PC-9 (cell line): Measurements from ENCODE around the gene RGS7. TPM values are rescaled to one million over a fixed set of nuclear protein-coding genes. Genes with fewer than 3 reads are reported as not detected.

Source experiments
- BruUV-seq: library from RNA; stranded (reverse); fragments of 400-500 nt; replicated peaks from 2 replicates; lab custom pipeline; 2021; lab: Mats Ljungman, UMichigan
- CTCF ChIA-PET: fragments of 300-600 bp; sonication (Branson Sonifier 250); formaldehyde crosslinking; loops from one replicate; lab custom pipeline; 2022; ENCODE audit warnings: antibody characterized with exemption; lab: Charles Lee
- POLR2A ChIA-PET: fragments of 300-600 bp; sonication (Branson Sonifier 250); formaldehyde crosslinking; loops from one replicate; lab custom pipeline; 2022; ENCODE audit warnings: antibody characterized with exemption; ENCODE audit not compliant: unreplicated experiment; lab: Charles Lee
- DNase-seq, 2 experiments: peaks; one replicate each; pipeline versions ENCODE4 v3.0.0 to v3.0.0-alpha.2; 2015 to 2022; ENCODE audit warnings: mixed read lengths in 1 of 2
- H2AFZ ChIP-seq: fragments of 200-600 bp; sonication (generic); 2 replicates; pipeline ENCODE4 v1.8.1; 2017; ENCODE audit warnings: antibody characterized with exemption
- H3F3A ChIP-seq: fragments of 200-600 bp; sonication (generic); 2 replicates; pipeline ENCODE4 v1.8.1; 2017; ENCODE audit warnings: antibody characterized with exemption, mild to moderate bottlenecking, low read depth; ENCODE audit not compliant: insufficient read depth
- H3K27ac ChIP-seq: fragments of 200-600 bp; sonication (generic); 2 replicates; pipeline ENCODE4 v1.6.1; 2016; ENCODE audit warnings: mixed run types
- H3K27me3 ChIP-seq: fragments of 200-600 bp; sonication (generic); 2 replicates; pipeline ENCODE4 v1.6.1; 2016; ENCODE audit warnings: low read depth, mixed run types; ENCODE audit not compliant: insufficient read depth
- H3K36me3 ChIP-seq: fragments of 200-600 bp; sonication (generic); 2 replicates; pipeline ENCODE4 v1.6.1; 2016; ENCODE audit warnings: low read depth, mixed run types
- H3K4me1 ChIP-seq: fragments of 200-600 bp; sonication (generic); replicated peaks from 2 replicates; pipeline ENCODE4 v1.6.1; 2016; ENCODE audit warnings: mixed run types; ENCODE audit not compliant: insufficient read depth
- H3K4me2 ChIP-seq: fragments of 200-600 bp; sonication (generic); 2 replicates; pipeline ENCODE4 v1.6.1; 2017; ENCODE audit warnings: mixed run types
- H3K4me3 ChIP-seq: fragments of 200-600 bp; sonication (generic); 2 replicates; pipeline ENCODE4 v1.6.1; 2016; ENCODE audit warnings: mixed run types
- H3K79me2 ChIP-seq: fragments of 200-600 bp; sonication (generic); 2 replicates; pipeline ENCODE4 v1.6.1; 2017; ENCODE audit warnings: low read depth, mixed run types
- H3K9me2 ChIP-seq: fragments of 200-600 bp; sonication (generic); 2 replicates; pipeline ENCODE4 v1.8.1; 2017; ENCODE audit warnings: mild to moderate bottlenecking; ENCODE audit not compliant: insufficient read depth
- H3K9me3 ChIP-seq: fragments of 200-600 bp; sonication (generic); 2 replicates; pipeline ENCODE4 v1.8.1; 2016; ENCODE audit warnings: low read depth; ENCODE audit not compliant: insufficient read depth
- H4K20me1 ChIP-seq: fragments of 200-600 bp; sonication (generic); 2 replicates; pipeline ENCODE4 v1.8.1; 2017; ENCODE audit not compliant: insufficient read depth
- EZH2 ChIP-seq: fragments of 200-600 bp; sonication (generic); IDR thresholded peaks from 2 replicates; pipeline ENCODE4 v1.8.0; 2017; ENCODE audit warnings: antibody characterized with exemption, low read depth
- intact Hi-C: fragments of 100-400 bp; cut with micrococcal nuclease; formaldehyde crosslinking; loops from one replicate; pipeline ENCODE4 v1.10.0; 2022; ENCODE audit not compliant: unreplicated experiment
- total RNA-seq: library from RNA; stranded (reverse); gene quantifications from 2 replicates; pipeline ENCODE4 v1.2.3, GENCODE V29; 2021
- TF ChIP-seq, protein P1 (sequence below): fragments of 200-600 bp; sonication (generic); conservative IDR thresholded peaks from 2 replicates; pipeline ENCODE4 v1.6.1; 2017; ENCODE audit warnings: mixed run types, antibody characterized with exemption, mild to moderate bottlenecking, moderate library complexity

RGS7 gene
- total RNA-seq, 1 experiment from 2014 or later: 5.8 TPM

DNA sequence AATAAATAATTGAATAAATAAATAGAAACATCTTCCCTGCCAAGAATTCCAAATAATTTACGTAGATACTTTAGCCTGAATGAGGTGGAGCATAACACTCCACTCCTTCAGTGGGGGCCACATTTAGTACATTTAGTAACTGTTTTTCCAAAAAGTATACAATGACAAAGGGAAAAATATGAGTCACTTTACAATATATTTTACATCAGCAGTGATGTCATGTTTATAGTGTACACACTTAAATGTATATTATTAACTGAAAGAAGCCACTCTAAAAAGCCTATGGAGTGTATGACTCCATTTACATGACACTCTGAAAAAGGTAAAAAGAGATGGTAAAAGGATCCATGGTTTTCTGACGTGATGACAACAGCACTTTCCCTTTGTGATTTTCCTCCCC, 400.6 kb downstream of the RGS7 start:
- Histone ChIP-seq H3K27me3 (0 out of 2 replicates have a peak, but pooled peaks cover 9% of the 10 kb centered on the region), H3K27ac (no peak overlapping the region), H3F3A (no peaks in the 10 kb centered on the region), H3K4me1 (no peaks in the 10 kb centered on the region), H3K4me3 (no peak overlapping the region), H3K9me2 (no peaks in the 10 kb centered on the region), H2AFZ (no peak overlapping the region), H3K9me3 (no peaks in the 10 kb centered on the region), H3K79me2 (no peaks in the 10 kb centered on the region), H3K36me3 (no peaks in the 10 kb centered on the region), H3K4me2 (no peak overlapping the region), H4K20me1 (no peaks in the 10 kb centered on the region)
- CTCF ChIA-PET: no interaction called here
- no TSS peak for BruUV-seq
- no peak for DNase-seq
- intact Hi-C loops: no loop called here
- POLR2A ChIA-PET: no interaction called here
- TF ChIP-seq, protein P1, sequence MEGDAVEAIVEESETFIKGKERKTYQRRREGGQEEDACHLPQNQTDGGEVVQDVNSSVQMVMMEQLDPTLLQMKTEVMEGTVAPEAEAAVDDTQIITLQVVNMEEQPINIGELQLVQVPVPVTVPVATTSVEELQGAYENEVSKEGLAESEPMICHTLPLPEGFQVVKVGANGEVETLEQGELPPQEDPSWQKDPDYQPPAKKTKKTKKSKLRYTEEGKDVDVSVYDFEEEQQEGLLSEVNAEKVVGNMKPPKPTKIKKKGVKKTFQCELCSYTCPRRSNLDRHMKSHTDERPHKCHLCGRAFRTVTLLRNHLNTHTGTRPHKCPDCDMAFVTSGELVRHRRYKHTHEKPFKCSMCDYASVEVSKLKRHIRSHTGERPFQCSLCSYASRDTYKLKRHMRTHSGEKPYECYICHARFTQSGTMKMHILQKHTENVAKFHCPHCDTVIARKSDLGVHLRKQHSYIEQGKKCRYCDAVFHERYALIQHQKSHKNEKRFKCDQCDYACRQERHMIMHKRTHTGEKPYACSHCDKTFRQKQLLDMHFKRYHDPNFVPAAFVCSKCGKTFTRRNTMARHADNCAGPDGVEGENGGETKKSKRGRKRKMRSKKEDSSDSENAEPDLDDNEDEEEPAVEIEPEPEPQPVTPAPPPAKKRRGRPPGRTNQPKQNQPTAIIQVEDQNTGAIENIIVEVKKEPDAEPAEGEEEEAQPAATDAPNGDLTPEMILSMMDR: no peak
- TF ChIP-seq EZH2: no peak

DNA sequence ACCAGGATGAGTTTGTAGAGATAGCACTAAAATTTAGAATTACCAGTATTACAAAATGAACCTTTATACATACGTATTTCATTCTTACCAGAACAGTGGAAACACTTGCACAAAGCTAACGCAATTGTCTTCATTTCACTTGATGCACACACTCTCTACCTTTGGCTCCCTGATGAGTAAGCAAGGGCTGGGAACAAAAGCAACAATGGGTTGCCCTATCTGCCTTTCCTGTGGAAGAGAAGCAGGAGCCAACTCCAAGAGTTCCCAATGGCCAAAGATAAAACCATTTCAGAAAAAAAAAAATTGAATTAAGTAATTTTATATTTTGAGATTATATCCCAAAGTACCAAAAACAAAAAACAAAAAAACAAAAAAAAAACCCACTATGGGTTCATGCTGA, 401.0 kb downstream of the RGS7 start:
- Histone ChIP-seq H3K4me1 (no peaks in the 10 kb centered on the region), H3K9me2 (no peaks in the 10 kb centered on the region), H4K20me1 (no peaks in the 10 kb centered on the region), H3F3A (no peaks in the 10 kb centered on the region), H2AFZ (no peak overlapping the region), H3K4me2 (no peak overlapping the region), H3K79me2 (no peaks in the 10 kb centered on the region), H3K36me3 (no peaks in the 10 kb centered on the region), H3K27me3 (0 out of 2 replicates have a peak, but pooled peaks cover 9% of the 10 kb centered on the region), H3K27ac (no peak overlapping the region), H3K4me3 (no peak overlapping the region), H3K9me3 (no peaks in the 10 kb centered on the region)
- DNase-seq: no peak
- BruUV-seq: no TSS peak
- ChIA-PET CTCF (no interaction called here), POLR2A (no interaction called here)
- intact Hi-C loops: no loop called here
- TF ChIP-seq, protein P1: no peak
- no peak for TF ChIP-seq EZH2

DNA sequence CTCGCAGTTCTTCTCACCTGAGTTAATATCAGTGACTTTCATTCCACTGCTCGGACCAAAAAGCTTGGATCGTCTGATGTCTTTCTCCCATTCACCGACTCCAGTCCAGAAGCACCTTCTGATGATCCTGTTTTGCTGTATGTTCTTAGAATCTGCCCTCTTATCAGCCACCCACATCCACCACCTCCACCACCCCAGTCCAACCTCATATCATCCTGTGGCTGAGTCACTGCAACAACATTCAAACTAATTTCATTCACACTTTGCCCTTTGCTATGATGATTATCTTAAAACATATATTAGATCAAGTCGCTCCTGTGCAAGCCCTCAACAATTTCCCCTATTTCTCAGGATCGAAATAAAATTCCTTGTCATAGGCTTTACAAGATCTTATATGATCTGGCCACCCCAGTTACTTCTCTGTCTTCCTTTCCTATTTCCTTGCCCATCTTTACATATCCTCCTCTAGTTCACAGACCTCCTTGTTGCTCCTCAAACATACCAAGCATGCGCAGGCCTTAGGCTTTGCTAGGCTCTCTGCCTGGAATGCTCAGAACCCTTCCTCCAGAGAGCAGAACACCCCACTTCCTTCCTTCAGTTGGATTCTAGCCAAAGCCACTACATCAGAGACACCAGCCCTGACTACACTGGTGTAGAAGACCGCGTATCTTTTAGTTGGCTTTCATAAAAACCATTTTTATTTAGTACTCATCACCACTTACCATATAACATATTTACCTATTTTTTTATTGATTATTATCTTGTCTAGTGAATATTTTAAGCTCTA, 409.4 kb downstream of the RGS7 start:
- DNase-seq: no peak
- ChIA-PET POLR2A (no interaction called here), CTCF (no interaction called here)

More for the DNA sequence above, 409.4 kb downstream of the RGS7 start:
- intact Hi-C loops: loop anchor here (1.0 to 2.0 kb wide), 2 partner anchors 59 to 215 kb away; no protein-coding TSS in a partner anchor
- no peak overlapping the region for H3K27ac ChIP-seq
- H3K36me3 ChIP-seq: no peaks in the 10 kb centered on the region
- no TSS peak for BruUV-seq
- H3K4me1 ChIP-seq: no peaks in the 10 kb centered on the region
- H3K4me3 ChIP-seq: no peak overlapping the region
- H3K27me3 ChIP-seq: peaks cover 12% of the 10 kb centered on the region; the same call in 1 of the 2 replicates
- H4K20me1 ChIP-seq: no peaks in the 10 kb centered on the region
- no peaks in the 10 kb centered on the region for H3F3A ChIP-seq
- no peak overlapping the region for H2AFZ ChIP-seq
- TF ChIP-seq, protein P1: no peak
- no peak for TF ChIP-seq EZH2
- no peak overlapping the region for H3K4me2 ChIP-seq
- H3K9me2 ChIP-seq: no peaks in the 10 kb centered on the region
- H3K79me2 ChIP-seq: no peaks in the 10 kb centered on the region
- H3K9me3 ChIP-seq: no peaks in the 10 kb centered on the region
